Neural cell (in vitro differentiated cells): ENCODE measurements around the gene F11R. TPM values are rescaled to one million over a fixed set of nuclear protein-coding genes. Genes with fewer than 3 reads are reported as not detected.

ENCODE experiments used
- H2AFZ ChIP-seq: fragments of 200-600, 300-800 bp; sonication (generic), shearing (Covaris generic); 2 replicates; pipeline ENCODE4 v1.6.0; 2014; ENCODE audit warnings: low read depth, mild to moderate bottlenecking, antibody characterized with exemption, low read length, moderate library complexity
- H3F3A ChIP-seq: fragments of 200-600 bp; shearing (Covaris generic); 2 replicates; pipeline ENCODE4 v1.6.1; 2016; ENCODE audit warnings: mild to moderate bottlenecking, moderate library complexity, mixed read lengths, antibody characterized with exemption, low read length; ENCODE audit not compliant: insufficient read depth, poor library complexity, severe bottlenecking
- H3K27ac ChIP-seq: fragments of 200-600, 300-800 bp; sonication (generic), shearing (Covaris generic); 2 replicates; pipeline ENCODE4 v1.5.1; 2014; ENCODE audit warnings: mild to moderate bottlenecking, low read length, moderate library complexity
- H3K27me3 ChIP-seq: fragments of 300-800, 200-600 bp; sonication (generic), shearing (Covaris generic); 2 replicates; pipeline ENCODE4 v1.6.0; 2014; ENCODE audit warnings: mild to moderate bottlenecking, low read depth, low read length, moderate library complexity; ENCODE audit not compliant: insufficient read depth
- H3K36me3 ChIP-seq: fragments of 300-800, 200-600 bp; sonication (generic), shearing (Covaris generic); 2 replicates; pipeline ENCODE4 v1.5.1; 2014; ENCODE audit warnings: mild to moderate bottlenecking, antibody characterized with exemption, low read length, moderate library complexity; ENCODE audit not compliant: insufficient read depth
- H3K4me2 ChIP-seq: fragments of 300-800, 200-600 bp; sonication (generic), shearing (Covaris generic); 2 replicates; pipeline ENCODE4 v1.6.0; 2014; ENCODE audit warnings: mild to moderate bottlenecking, low read length
- H3K4me3 ChIP-seq: fragments of 300-800, 200-600 bp; sonication (generic), shearing (Covaris generic); 2 replicates; pipeline ENCODE4 v1.5.1; 2014; ENCODE audit warnings: mild to moderate bottlenecking, low read length, moderate library complexity
- H3K79me2 ChIP-seq: fragments of 200-600 bp; shearing (Covaris generic); replicated peaks from 2 replicates; pipeline ENCODE4 v1.6.0; 2014; ENCODE audit warnings: mild to moderate bottlenecking, low read length, moderate library complexity; ENCODE audit not compliant: insufficient read depth
- H3K9ac ChIP-seq: fragments of 300-800, 200-600 bp; sonication (generic), shearing (Covaris generic); 2 replicates; pipeline ENCODE4 v1.6.1; 2016; ENCODE audit warnings: mild to moderate bottlenecking, low read length, mixed read lengths
- H3K9me2 ChIP-seq: fragments of 200-600 bp; shearing (Covaris generic); 2 replicates; pipeline ENCODE4 v1.6.1; 2016; ENCODE audit warnings: mild to moderate bottlenecking, low read length, mixed read lengths; ENCODE audit not compliant: insufficient read depth
- H3K9me3 ChIP-seq: fragments of 200-600, 300-800 bp; sonication (generic), shearing (Covaris generic); 2 replicates; pipeline ENCODE4 v1.6.1; 2016; ENCODE audit warnings: mild to moderate bottlenecking, mixed run types, low read length, moderate library complexity, mixed read lengths
- H4K20me1 ChIP-seq: fragments of 200-600 bp; shearing (Covaris generic); 2 replicates; pipeline ENCODE4 v1.6.1; 2016; ENCODE audit warnings: mild to moderate bottlenecking, mixed run types; ENCODE audit not compliant: insufficient read depth
- CTCF ChIP-seq: fragments of 450-650 bp; IDR thresholded peaks from 2 replicates; pipeline ENCODE4 v1.5.1; 2014; ENCODE audit warnings: antibody characterized with exemption, mild to moderate bottlenecking, moderate library complexity; ENCODE audit not compliant: poor library complexity, severe bottlenecking
- EP300 ChIP-seq: fragments of 450-650 bp; conservative IDR thresholded peaks from 2 replicates; pipeline ENCODE4 v1.6.1; 2014; ENCODE audit warnings: antibody characterized with exemption, mild to moderate bottlenecking, moderate library complexity; ENCODE audit not compliant: poor library complexity, severe bottlenecking
- EZH2 ChIP-seq: fragments of 200-600, 300-800 bp; shearing (Covaris generic), sonication (generic); IDR thresholded peaks from 2 replicates; pipeline ENCODE4 v1.6.1; 2014; ENCODE audit warnings: antibody characterized with exemption, low read length, borderline replicate concordance, mild to moderate bottlenecking; ENCODE audit not compliant: insufficient read depth, poor library complexity, severe bottlenecking
- MXI1 ChIP-seq: fragments of 450-650 bp; conservative IDR thresholded peaks from 2 replicates; pipeline ENCODE4 v1.6.1; 2014; ENCODE audit warnings: antibody characterized with exemption, mild to moderate bottlenecking; ENCODE audit not compliant: poor library complexity, severe bottlenecking
- POLR2AphosphoS5 ChIP-seq: IDR thresholded peaks from 2 replicates; pipeline ENCODE4 v1.6.1; 2012
- RAD21 ChIP-seq: fragments of 450-650 bp; conservative IDR thresholded peaks from 2 replicates; pipeline ENCODE4 v1.6.1; 2014; ENCODE audit warnings: antibody characterized with exemption, mild to moderate bottlenecking, moderate library complexity
- REST ChIP-seq: IDR thresholded peaks from 2 replicates; pipeline ENCODE4 v1.6.1; 2012; ENCODE audit warnings: borderline replicate concordance
- SMC3 ChIP-seq: fragments of 450-650 bp; conservative IDR thresholded peaks from 2 replicates; pipeline ENCODE4 v1.6.1; 2014; ENCODE audit warnings: antibody characterized with exemption, mild to moderate bottlenecking, moderate library complexity; ENCODE audit not compliant: poor library complexity
- TAF1 ChIP-seq: IDR thresholded peaks from 2 replicates; pipeline ENCODE4 v1.6.1; 2012; ENCODE audit warnings: low read depth
- polyA plus RNA-seq: library from polyadenylated mRNA; depleted of rRNA; stranded (reverse); fragments of >200 nt; gene quantifications from 2 replicates; pipeline ENCODE4 v1.2.3, GENCODE V29; 2014

The F11R gene
- polyA plus RNA-seq, 1 donor from 2014 or later, result 7.3 TPM

- no peak overlapping the region for H3K9ac ChIP-seq
- no peak overlapping the region for H3K4me2 ChIP-seq
- H3F3A ChIP-seq, result no peaks in the 10 kb centered on the region
- no peaks in the 10 kb centered on the region for H3K79me2 ChIP-seq
- H4K20me1 ChIP-seq, result no peaks in the 10 kb centered on the region
- no peak overlapping the region for H2AFZ ChIP-seq
- no peak overlapping the region for H3K27ac ChIP-seq
- TF ChIP-seq POLR2AphosphoS5, result no peak
- TF ChIP-seq CTCF, result no peak
- no peak for TF ChIP-seq REST
- TF ChIP-seq SMC3, result no peak
- TF ChIP-seq TAF1, result no peak
- TF ChIP-seq RAD21, result no peak
- no peak for TF ChIP-seq MXI1
- TF ChIP-seq EZH2, result no peak
- no peak for TF ChIP-seq EP300
- no peaks in the 10 kb centered on the region for H3K9me2 ChIP-seq
- H3K36me3 ChIP-seq, result no peaks in the 10 kb centered on the region
- no peaks in the 10 kb centered on the region for H3K27me3 ChIP-seq
- no peaks in the 10 kb centered on the region for H3K9me3 ChIP-seq
- no peak overlapping the region for H3K4me3 ChIP-seq
These were observed 48.0 kb downstream of the F11R start for GRCh38 chr1:160972939-160973338.

- Histone ChIP-seq H3K79me2 (no peaks in the 10 kb centered on the region), H3K27me3 (no peaks in the 10 kb centered on the region), H3K9me3 (no peaks in the 10 kb centered on the region), H4K20me1 (no peaks in the 10 kb centered on the region), H3K9me2 (no peaks in the 10 kb centered on the region), H3K27ac (no peak overlapping the region), H2AFZ (no peak overlapping the region), H3K36me3 (no peaks in the 10 kb centered on the region), H3K4me3 (no peak overlapping the region), H3K4me2 (no peak overlapping the region), H3F3A (no peaks in the 10 kb centered on the region), H3K9ac (no peak overlapping the region)
- TF ChIP-seq EZH2 (no peak), EP300 (no peak), RAD21 (no peak), TAF1 (no peak), MXI1 (no peak), POLR2AphosphoS5 (no peak), REST (no peak), SMC3 (no peak), CTCF (no peak)
These were observed 49.3 kb downstream of the F11R start for GRCh38 chr1:160971618-160972056.
